ENCODE measurements around the gene GLTP.
"Not testable (repeated sequence)": the region's sequence is repeated elsewhere in the genome, so short reads cannot be mapped to it uniquely, and the experiment has no call there.

The GLTP gene

DNA sequence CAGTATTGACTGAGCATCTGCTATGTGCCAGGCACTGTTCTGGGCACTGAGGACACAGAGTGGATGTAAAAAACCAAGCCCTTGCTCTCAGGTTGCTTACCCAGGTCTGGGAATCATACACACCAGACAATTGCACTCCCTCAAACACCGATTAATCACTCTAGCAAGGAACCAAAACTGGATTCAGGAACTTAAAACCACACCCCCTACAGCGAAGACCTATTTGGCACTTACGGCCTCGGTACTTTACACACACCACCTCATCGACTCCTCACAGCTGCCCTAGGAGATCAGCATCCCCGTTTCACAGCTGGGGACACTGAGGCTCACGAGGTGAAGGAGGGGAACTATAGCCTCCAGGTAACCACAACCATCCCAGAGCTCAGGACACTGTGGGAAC is 1.6 kb downstream of the GLTP start:
- H3K4me3 ChIP-seq, result no peak overlapping the region; the same call in 1 of the 2 replicates
- H3K27me3 ChIP-seq (ENCODE audit: low read depth), result no peaks in the 10 kb centered on the region
- H3K36me3 ChIP-seq (replicated peaks), result no peaks in the 10 kb centered on the region; the same call in 1 of the 2 replicates
- in situ Hi-C loops (cut with MboI; ENCODE audit: low sequenced_read_pairs), result no loop called here
- DNase-seq (ENCODE audit: low spot score in 2 of 2), result no peak
- H3K4me1 ChIP-seq, result peaks cover 21% of the 10 kb centered on the region
- H3K9me3 ChIP-seq, result no peaks in the 10 kb centered on the region

DNA sequence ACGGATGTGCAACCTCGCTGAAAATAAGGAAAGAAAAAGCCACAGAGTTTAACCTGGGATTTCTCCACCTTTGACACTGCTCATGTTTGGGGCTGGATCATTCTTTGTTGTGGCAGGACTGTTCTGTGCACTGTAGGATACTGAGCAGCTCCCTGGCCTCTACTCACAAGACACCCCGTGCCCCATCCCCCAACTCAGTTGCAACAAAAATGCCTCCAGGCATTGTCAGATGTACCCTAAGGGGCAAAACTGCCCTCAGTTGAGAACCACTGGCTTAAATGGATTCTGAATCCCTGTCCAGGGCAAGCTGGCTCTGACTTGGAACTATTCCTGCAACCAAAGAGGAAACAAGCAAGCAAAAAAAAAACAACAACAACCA is 2.1 kb downstream of the GLTP start:
- DNase-seq (ENCODE audit: low spot score in 2 of 2), result no peak
- no peak overlapping the region for H3K4me3 ChIP-seq
- in situ Hi-C loops (cut with MboI; ENCODE audit: low sequenced_read_pairs), result no loop called here

GRCh38 chr12:109877504-109878246 is 2.7 kb downstream of the GLTP start:
- no peaks in the 10 kb centered on the region; the same call in 1 of the 2 replicates for H3K36me3 ChIP-seq (replicated peaks)
- no peak for DNase-seq (ENCODE audit: low spot score in 2 of 2)
- no peak overlapping the region for H3K4me3 ChIP-seq
- H3K4me1 ChIP-seq, result peaks cover 21% of the 10 kb centered on the region
- no peaks in the 10 kb centered on the region for H3K27me3 ChIP-seq (ENCODE audit: low read depth)
- no peaks in the 10 kb centered on the region for H3K9me3 ChIP-seq
- in situ Hi-C loops (cut with MboI; ENCODE audit: low sequenced_read_pairs), result no loop called here

More for the DNA sequence above, 2.1 kb downstream of the GLTP start:
- no peaks in the 10 kb centered on the region; the same call in 1 of the 2 replicates for H3K36me3 ChIP-seq (replicated peaks)
- H3K9me3 ChIP-seq, result no peaks in the 10 kb centered on the region
- peaks cover 21% of the 10 kb centered on the region for H3K4me1 ChIP-seq
- no peaks in the 10 kb centered on the region for H3K27me3 ChIP-seq (ENCODE audit: low read depth)

- Histone ChIP-seq H3K4me3 (no peak overlapping the region), H3K36me3 (replicated peaks) (no peaks in the 10 kb centered on the region; the same call in 1 of the 2 replicates), H3K9me3 (no peaks in the 10 kb centered on the region), H3K27me3 (ENCODE audit: low read depth) (no peaks in the 10 kb centered on the region), H3K4me1 (peaks cover 21% of the 10 kb centered on the region)
- in situ Hi-C loops (cut with MboI; ENCODE audit: low sequenced_read_pairs), result no loop called here
- no peak for DNase-seq (ENCODE audit: low spot score in 2 of 2)
Observed at GRCh38 chr12:109876406-109876805, 3.9 kb downstream of the GLTP start.

DNA sequence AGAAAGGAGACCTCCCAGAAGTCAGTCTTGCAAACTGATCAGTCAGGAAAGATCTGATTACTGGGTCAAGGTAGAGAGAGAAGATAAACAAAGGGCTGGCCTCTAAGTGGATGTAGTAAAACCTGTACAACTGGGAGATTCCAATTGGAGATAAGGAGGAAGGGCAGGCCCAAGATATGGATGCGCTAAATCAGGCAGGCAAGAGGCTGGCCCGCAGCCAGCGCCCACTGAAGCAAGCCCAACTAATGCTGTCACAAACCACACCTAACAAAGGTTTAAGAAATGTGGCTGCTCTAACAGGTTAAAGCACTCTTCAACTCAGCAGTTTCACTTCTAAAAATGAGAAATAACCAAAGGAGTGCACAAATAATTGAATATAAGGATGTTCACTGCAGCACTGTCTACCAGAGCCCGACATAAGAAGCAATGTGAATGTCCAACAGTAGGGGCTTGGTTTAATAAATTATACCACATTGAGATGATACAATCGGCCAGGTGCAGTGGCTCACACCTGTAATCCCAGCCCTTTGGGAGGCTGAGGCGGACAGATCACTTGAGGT is 4.7 kb downstream of the GLTP start:
- peak in 1 of 2 experiments; percentile 23 for DNase-seq (ENCODE audit: low spot score in 2 of 2)
- peaks cover 15% of the 10 kb centered on the region for H3K4me1 ChIP-seq
- in situ Hi-C loops (cut with MboI; ENCODE audit: low sequenced_read_pairs), result no loop called here

GRCh38 chr12:109873653-109874052 is 6.7 kb downstream of the GLTP start:
- no peaks in the 10 kb centered on the region for H3K36me3 ChIP-seq (replicated peaks)
- DNase-seq (ENCODE audit: low spot score in 2 of 2), result no peak
- no peaks in the 10 kb centered on the region for H3K9me3 ChIP-seq
- H3K4me3 ChIP-seq, result no peak overlapping the region
- in situ Hi-C loops (cut with MboI; ENCODE audit: low sequenced_read_pairs), result no loop called here
- H3K4me1 ChIP-seq, result peaks cover 6% of the 10 kb centered on the region
- no peaks in the 10 kb centered on the region for H3K27me3 ChIP-seq (ENCODE audit: low read depth)

More for the DNA sequence above, 4.7 kb downstream of the GLTP start:
- no peaks in the 10 kb centered on the region; the same call in 1 of the 2 replicates for H3K36me3 ChIP-seq (replicated peaks)
- H3K9me3 ChIP-seq, result no peaks in the 10 kb centered on the region
- H3K27me3 ChIP-seq (ENCODE audit: low read depth), result no peaks in the 10 kb centered on the region
- no peak overlapping the region for H3K4me3 ChIP-seq

- in situ Hi-C loops (cut with MboI; ENCODE audit: low sequenced_read_pairs), result no loop called here
- Histone ChIP-seq H3K27me3 (ENCODE audit: low read depth) (no peaks in the 10 kb centered on the region), H3K4me1 (peaks cover 8% of the 10 kb centered on the region), H3K4me3 (no peak overlapping the region), H3K9me3 (no peaks in the 10 kb centered on the region), H3K36me3 (replicated peaks) (no peaks in the 10 kb centered on the region)
- no peak for DNase-seq (ENCODE audit: low spot score in 2 of 2)
Observed at GRCh38 chr12:109871668-109872314, 8.6 kb downstream of the GLTP start.

- no peaks in the 10 kb centered on the region for H3K9me3 ChIP-seq
- peaks cover 8% of the 10 kb centered on the region for H3K4me1 ChIP-seq
- in situ Hi-C loops (cut with MboI; ENCODE audit: low sequenced_read_pairs), result no loop called here
- DNase-seq (ENCODE audit: low spot score in 2 of 2), result no peak
- no peaks in the 10 kb centered on the region for H3K36me3 ChIP-seq (replicated peaks)
- H3K4me3 ChIP-seq, result no peak overlapping the region
- H3K27me3 ChIP-seq (ENCODE audit: low read depth), result no peaks in the 10 kb centered on the region
Observed at GRCh38 chr12:109870648-109871047, 9.7 kb downstream of the GLTP start.

- Histone ChIP-seq H3K9me3 (no peaks in the 10 kb centered on the region), H3K36me3 (replicated peaks) (no peaks in the 10 kb centered on the region), H3K4me3 (no peak overlapping the region), H3K4me1 (peaks cover 4% of the 10 kb centered on the region), H3K27me3 (ENCODE audit: low read depth) (no peaks in the 10 kb centered on the region)
- DNase-seq (ENCODE audit: low spot score in 2 of 2), result no peak
- in situ Hi-C loops (cut with MboI; ENCODE audit: low sequenced_read_pairs), result no loop called here
Observed at GRCh38 chr12:109868182-109869051, 11.9 kb downstream of the GLTP start.

- no peaks in the 10 kb centered on the region for H3K9me3 ChIP-seq
- peaks cover 4% of the 10 kb centered on the region for H3K4me1 ChIP-seq
- H3K27me3 ChIP-seq (ENCODE audit: low read depth), result no peaks in the 10 kb centered on the region
- in situ Hi-C loops (cut with MboI; ENCODE audit: low sequenced_read_pairs), result no loop called here
- no peak overlapping the region for H3K4me3 ChIP-seq
- DNase-seq (ENCODE audit: low spot score in 2 of 2), result no peak
- no peaks in the 10 kb centered on the region for H3K36me3 ChIP-seq (replicated peaks)
Observed at GRCh38 chr12:109864916-109865315, 15.4 kb downstream of the GLTP start.

DNA sequence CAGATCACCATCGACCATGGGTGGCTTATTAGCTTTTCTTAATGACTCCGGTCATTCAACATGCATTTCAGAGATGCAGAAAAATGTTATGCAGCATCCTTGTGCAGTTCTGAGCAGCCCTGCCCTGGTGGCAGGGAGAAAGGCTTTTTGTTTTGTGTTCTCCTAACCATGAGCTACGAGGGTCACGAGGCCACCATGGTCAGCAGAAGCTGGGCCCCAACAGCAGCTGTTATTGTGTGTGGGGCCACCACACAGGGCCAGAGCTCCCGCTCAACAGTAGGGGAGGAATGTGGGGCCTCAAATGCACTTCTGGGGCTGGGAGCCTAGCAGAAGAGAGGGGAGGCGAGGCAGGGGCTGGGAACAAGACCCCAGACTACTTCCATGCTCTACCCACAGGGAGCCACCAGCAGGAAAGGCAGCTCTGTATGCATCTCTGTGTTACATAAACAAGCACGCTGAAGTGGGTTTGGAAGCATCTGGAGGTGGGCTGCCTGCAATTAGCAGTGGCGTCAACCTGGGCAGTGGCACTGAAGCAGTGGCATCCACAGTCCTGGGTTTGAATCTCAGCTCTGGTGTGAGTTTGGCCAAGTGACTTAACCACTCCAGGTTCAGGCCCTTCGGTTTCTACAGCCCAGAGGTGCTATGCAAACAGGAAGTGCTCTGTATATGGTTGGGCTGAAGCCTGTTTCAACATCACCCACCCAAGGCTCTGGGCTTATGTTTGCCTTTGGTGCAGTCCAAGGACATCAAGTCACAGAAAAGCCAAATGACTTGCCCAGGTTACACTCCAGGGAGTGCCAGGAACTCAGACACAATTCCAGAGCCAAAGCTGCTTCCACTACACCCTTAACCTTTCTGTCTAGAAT is 16.3 kb downstream of the GLTP start:
- no peaks in the 10 kb centered on the region for H3K9me3 ChIP-seq
- DNase-seq (ENCODE audit: low spot score in 2 of 2), result no peak
- no peaks in the 10 kb centered on the region for H3K27me3 ChIP-seq (ENCODE audit: low read depth)
- H3K4me1 ChIP-seq, result peaks cover 4% of the 10 kb centered on the region
- in situ Hi-C loops (cut with MboI; ENCODE audit: low sequenced_read_pairs), result no loop called here
- H3K36me3 ChIP-seq (replicated peaks), result no peaks in the 10 kb centered on the region
- no peak overlapping the region for H3K4me3 ChIP-seq

DNA sequence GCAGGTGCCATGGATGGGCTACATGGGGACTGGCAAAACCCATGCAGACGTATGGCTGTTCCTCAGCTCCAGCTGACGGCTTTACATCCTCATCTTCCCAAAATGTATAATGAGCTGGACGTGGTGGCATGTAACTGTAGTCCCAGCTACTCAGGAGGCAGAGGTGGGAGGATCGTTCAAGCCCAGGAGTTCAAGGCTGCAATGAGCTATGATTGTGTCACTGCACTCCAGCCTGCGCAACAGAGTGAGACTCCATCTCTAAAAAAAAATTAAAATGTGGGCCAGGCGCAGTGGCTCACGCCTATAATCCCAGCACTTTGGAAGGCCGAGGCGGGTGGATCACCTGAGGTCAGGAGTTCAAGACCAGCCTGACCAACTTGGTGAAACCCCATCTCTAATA is 17.9 kb downstream of the GLTP start:
- H3K4me3 ChIP-seq; in situ Hi-C loops (cut with MboI; ENCODE audit: low sequenced_read_pairs); H3K4me1 ChIP-seq; H3K9me3 ChIP-seq; H3K36me3 ChIP-seq (replicated peaks); DNase-seq (ENCODE audit: low spot score in 2 of 2); H3K27me3 ChIP-seq (ENCODE audit: low read depth): not testable (repeated sequence)
